AG09309 (cell line): ENCODE results near the gene MPPED2.

Source experiments
- DNase-seq: peaks from one replicate; pipeline ENCODE4 v3.0.0-alpha.2; 2010; ENCODE audit warnings: low read depth
- H3K4me3 ChIP-seq: 2 replicates; pipeline ENCODE4 v1.5.1; 2011; ENCODE audit warnings: mild to moderate bottlenecking, low read depth, low read length, moderate library complexity; ENCODE audit not compliant: control insufficient read depth
- TF ChIP-seq, protein P1 (sequence below): IDR thresholded peaks from 2 replicates; pipeline ENCODE4 v1.5.1; 2011; ENCODE audit warnings: mild to moderate bottlenecking, low read depth, low read length, inconsistent platforms; ENCODE audit not compliant: insufficient read depth, control insufficient read depth; ENCODE audit errors: missing control alignments

MPPED2 gene

DNA sequence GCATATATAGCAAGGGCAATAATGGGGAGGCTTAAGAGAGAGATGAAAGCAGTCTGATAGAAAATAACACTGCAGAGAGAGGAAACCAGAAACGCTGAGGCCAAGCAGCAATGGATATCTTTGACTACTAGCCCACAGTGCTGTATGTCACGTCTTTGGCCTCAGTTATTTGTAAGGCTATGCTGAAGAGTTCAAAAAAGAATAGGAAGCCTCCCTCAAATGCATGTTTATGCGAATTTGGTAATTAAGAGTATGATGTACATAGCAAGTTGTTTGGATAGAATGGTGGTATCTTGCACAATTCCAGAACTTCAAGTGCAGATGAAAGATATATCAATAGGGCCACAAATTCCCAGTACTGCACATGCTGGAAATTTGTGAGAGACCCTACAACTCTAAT lies 89.2 kb downstream of the MPPED2 start:
- no peak overlapping the region for H3K4me3 ChIP-seq
- DNase-seq, result no peak
- TF ChIP-seq, protein P1, sequence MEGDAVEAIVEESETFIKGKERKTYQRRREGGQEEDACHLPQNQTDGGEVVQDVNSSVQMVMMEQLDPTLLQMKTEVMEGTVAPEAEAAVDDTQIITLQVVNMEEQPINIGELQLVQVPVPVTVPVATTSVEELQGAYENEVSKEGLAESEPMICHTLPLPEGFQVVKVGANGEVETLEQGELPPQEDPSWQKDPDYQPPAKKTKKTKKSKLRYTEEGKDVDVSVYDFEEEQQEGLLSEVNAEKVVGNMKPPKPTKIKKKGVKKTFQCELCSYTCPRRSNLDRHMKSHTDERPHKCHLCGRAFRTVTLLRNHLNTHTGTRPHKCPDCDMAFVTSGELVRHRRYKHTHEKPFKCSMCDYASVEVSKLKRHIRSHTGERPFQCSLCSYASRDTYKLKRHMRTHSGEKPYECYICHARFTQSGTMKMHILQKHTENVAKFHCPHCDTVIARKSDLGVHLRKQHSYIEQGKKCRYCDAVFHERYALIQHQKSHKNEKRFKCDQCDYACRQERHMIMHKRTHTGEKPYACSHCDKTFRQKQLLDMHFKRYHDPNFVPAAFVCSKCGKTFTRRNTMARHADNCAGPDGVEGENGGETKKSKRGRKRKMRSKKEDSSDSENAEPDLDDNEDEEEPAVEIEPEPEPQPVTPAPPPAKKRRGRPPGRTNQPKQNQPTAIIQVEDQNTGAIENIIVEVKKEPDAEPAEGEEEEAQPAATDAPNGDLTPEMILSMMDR, result no peak

DNA sequence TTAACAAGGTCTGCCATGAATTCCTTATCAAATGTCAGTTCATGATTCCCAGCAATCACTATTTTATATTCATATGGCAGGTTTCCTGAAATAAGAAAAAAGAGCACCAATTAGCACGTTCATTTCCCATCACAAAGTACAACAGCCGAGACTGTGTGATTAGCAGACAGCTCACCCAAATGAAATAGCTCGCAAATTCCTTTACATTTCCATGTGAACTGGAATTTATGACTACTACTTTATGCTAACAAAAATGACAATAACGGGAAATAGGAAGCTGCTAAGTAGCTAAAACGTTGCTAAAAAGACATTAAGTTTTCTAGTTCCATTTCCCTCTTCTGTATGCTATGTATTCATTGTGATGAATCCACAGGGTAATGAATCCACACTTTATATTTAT lies 90.7 kb downstream of the MPPED2 start:
- H3K4me3 ChIP-seq, result no peak overlapping the region
- no peak for DNase-seq
- TF ChIP-seq, protein P1, result no peak

DNA sequence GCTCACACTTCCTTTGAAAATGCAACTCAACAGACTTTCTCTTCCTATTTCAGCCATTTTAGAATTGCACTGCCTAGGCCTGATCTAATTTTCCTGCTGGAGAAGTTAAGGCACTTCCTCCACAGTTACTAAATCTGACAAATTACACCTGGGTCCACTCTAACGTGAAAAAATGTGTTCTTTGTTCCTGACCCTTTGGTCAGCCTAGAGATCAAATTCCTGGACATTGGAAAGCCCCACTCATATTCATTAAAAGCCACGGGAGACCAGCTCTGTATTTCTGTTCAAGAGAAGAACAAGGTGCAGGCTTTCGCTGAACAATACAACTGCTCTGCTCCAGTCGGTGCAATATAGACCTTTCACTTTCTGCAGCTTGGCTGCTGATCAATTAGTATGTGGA lies 96.6 kb downstream of the MPPED2 start:
- no peak for DNase-seq
- no peak overlapping the region for H3K4me3 ChIP-seq
- TF ChIP-seq, protein P1, result no peak

DNA sequence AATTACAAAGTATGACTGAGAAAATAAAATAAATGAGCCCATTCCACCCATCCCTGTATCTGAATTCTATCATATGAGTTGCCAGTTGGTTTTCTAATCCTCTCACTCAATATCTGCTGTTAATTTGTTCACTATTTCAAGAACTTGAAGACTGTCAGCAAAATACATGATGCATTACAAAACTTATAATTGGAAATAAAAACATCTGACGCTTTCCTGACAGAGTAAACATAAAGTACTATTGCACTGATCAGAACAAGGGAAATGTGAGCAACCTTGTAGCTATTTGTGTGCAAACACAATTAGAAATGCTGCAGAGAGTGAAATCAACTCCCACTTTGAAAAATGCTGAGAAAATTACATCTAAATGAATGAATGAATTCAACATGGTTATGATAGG lies 97.1 kb downstream of the MPPED2 start:
- no peak for DNase-seq
- no peak overlapping the region for H3K4me3 ChIP-seq
- TF ChIP-seq, protein P1, result no peak

DNA sequence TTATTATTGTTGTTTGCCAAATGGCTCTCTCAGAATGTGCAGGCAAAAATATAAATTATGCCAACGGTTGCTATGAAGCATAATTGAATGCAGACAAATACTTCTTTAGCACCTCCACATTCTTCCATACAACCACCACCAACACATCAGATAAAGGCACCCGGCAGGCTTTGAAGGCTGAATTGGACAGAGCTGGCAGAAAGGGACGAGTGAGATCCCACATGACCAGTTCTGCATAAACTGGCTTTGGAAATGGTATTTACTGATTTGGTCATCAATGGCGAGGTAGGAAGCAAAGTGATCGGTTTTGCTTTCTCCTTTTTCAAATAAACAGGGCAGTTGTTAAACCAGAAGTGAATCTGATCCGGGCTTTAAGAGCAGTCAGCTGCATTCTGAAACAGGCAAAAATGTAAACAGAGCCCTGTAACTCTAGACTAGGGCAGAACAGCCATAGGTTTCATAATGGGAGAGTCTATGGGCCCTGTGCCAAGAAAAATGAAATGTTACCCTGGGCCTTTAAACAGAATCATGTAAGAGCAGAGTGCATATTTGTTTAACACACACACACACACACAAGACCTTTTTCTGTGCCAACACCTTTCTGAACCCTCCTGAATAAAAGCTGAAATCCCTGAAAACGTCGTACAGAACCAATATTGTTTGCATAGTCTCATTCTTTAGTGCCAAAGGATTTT lies 97.7 kb downstream of the MPPED2 start:
- TF ChIP-seq, protein P1, result no peak
- DNase-seq, result no peak
- no peak overlapping the region for H3K4me3 ChIP-seq

DNA sequence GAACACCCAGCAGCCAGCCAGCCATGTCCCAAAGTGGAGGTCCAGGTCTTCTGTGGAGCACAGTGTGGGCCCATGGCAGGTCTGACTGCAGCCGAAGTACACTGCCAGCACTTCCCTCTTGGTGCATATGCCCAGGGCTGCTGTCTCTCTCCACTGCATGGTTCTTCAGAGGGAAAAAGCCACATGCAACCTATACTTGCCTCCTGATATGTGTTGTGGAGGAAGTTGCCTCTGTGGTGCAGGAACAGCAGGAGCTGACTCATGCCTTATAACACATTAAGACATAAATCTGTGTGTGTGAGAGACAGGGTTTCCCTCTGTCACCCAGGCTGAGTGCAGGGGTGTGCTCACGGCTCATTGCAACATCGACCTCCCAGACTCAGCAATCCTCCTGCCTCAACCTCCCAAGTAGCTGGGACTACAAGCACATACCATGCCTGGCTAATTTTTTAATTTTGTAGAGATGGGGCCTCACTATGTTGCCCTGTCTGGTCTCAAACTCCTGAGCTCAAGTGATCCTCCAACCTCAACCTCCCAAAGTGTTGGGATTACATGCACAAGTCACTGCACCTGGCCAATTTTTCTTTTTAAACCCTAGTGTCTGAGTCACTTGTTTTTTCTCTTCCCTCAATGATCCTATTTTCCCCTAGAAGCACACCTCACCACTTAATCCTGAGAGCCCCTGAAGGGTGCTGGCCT lies 98.8 kb downstream of the MPPED2 start:
- no peak overlapping the region for H3K4me3 ChIP-seq
- DNase-seq, result no peak
- TF ChIP-seq, protein P1, result no peak
